ENCODE measurements around the gene CELF4.

Gene CELF4

GRCh38 chr18:37486848-37487247 is 78.8 kb downstream of the CELF4 start:
- TF ChIP-seq CTCF (IDR thresholded peaks at IDR 0.05; ENCODE audit: insufficient read depth, low read length, missing control alignments), result no peak
- CTCF ChIA-PET, result interaction anchor here (1.1 kb wide), 1 partner anchor 13 kb away, joined by 3 read pairs; no protein-coding TSS in a partner anchor
- POLR2A ChIA-PET, result no interaction called here
- no peak for DNase-seq (ENCODE audit: low read depth, low spot score)
- H3K4me3 ChIP-seq (ENCODE audit: low read depth, low read length), result no peak overlapping the region

- no peak for DNase-seq (ENCODE audit: low read depth, low spot score)
- CTCF ChIA-PET, result interaction anchor here (1.1 to 1.8 kb wide), 2 partner anchors 11 kb away, joined by 3 to 10 read pairs; no protein-coding TSS in a partner anchor
- POLR2A ChIA-PET, result no interaction called here
- H3K4me3 ChIP-seq (ENCODE audit: low read depth, low read length), result no peak overlapping the region
- peak; percentile 20 for TF ChIP-seq CTCF (IDR thresholded peaks at IDR 0.05; ENCODE audit: insufficient read depth, low read length, missing control alignments)
Observed at GRCh38 chr18:37484983-37485834, 80.4 kb downstream of the CELF4 start.

GRCh38 chr18:37483984-37484819 is 81.4 kb downstream of the CELF4 start:
- CTCF ChIA-PET, result interaction anchor here (1.0 to 1.8 kb wide), 2 partner anchors 10 to 96 kb away, joined by 3 to 10 read pairs; no protein-coding TSS in a partner anchor
- POLR2A ChIA-PET, result no interaction called here
- no peak for DNase-seq (ENCODE audit: low read depth, low spot score)
- no peak for TF ChIP-seq CTCF (IDR thresholded peaks at IDR 0.05; ENCODE audit: insufficient read depth, low read length, missing control alignments)
- H3K4me3 ChIP-seq (ENCODE audit: low read depth, low read length), result no peak overlapping the region

GRCh38 chr18:37483221-37483971 is 82.2 kb downstream of the CELF4 start:
- no peak for TF ChIP-seq CTCF (IDR thresholded peaks at IDR 0.05; ENCODE audit: insufficient read depth, low read length, missing control alignments)
- no peak overlapping the region for H3K4me3 ChIP-seq (ENCODE audit: low read depth, low read length)
- no peak for DNase-seq (ENCODE audit: low read depth, low spot score)
- ChIA-PET POLR2A (no interaction called here), CTCF (interaction anchor here (1.0 to 1.8 kb wide), 2 partner anchors 9 to 95 kb away, joined by 3 to 10 read pairs; no protein-coding TSS in a partner anchor)

- DNase-seq (ENCODE audit: low read depth, low spot score), result no peak
- H3K4me3 ChIP-seq (ENCODE audit: low read depth, low read length), result no peak overlapping the region
- ChIA-PET POLR2A (no interaction called here), CTCF (no interaction called here)
- TF ChIP-seq CTCF (IDR thresholded peaks at IDR 0.05; ENCODE audit: insufficient read depth, low read length, missing control alignments), result no peak
Observed at GRCh38 chr18:37482433-37482832, 83.2 kb downstream of the CELF4 start.

Measured in AG04449 (cell line).